MCF 10A (cell line): ENCODE measurements around the gene FAM170A. TPM values are rescaled to one million over a fixed set of nuclear protein-coding genes. Genes with fewer than 3 reads are reported as not detected.
A peak's percentile ranks its signal among the peaks of the same experiment; 100 is the strongest.

Source experiments
- Bru-seq: library from RNA; stranded (reverse); fragments of 400-500 nt; gene quantifications from one replicate; lab custom pipeline; 2021; lab: Mats Ljungman, UMichigan
- BruChase-seq, 2 experiments: library from RNA; stranded (reverse); fragments of 400-500 nt; gene quantifications; one replicate each; lab custom pipeline; 2021; lab: Mats Ljungman, UMichigan
- BruUV-seq: library from RNA; stranded (reverse); fragments of 400-500 nt; replicated peaks from 2 replicates; lab custom pipeline; 2021; lab: Mats Ljungman, UMichigan
- CTCF ChIA-PET: fragments of 300-600 bp; sonication (Branson Sonifier 250); formaldehyde crosslinking; extraction: SDS; loops from one replicate; lab custom pipeline; 2021; ENCODE audit warnings: antibody characterized with exemption, inconsistent platforms; lab: Yijun Ruan, JAX
- POLR2A ChIA-PET: fragments of 300-600, 350-650 bp; sonication (Branson Sonifier 250); formaldehyde crosslinking; extraction: SDS; loops from one replicate; lab custom pipeline; 2020; ENCODE audit warnings: antibody characterized with exemption, inconsistent platforms; lab: Yijun Ruan, JAX
- DNase-seq: peaks from one replicate; pipeline ENCODE4 v3.0.0-alpha.2; 2018; ENCODE audit not compliant: unreplicated experiment
- H3K27ac Mint-ChIP-seq: one replicate; pipeline ENCODE4 v1.8.0; 2022; ENCODE audit warnings: mild to moderate bottlenecking, low read depth, mixed read lengths; ENCODE audit not compliant: unreplicated experiment
- H3K27me3 Mint-ChIP-seq: one replicate; pipeline ENCODE4 v1.8.0; 2022; ENCODE audit warnings: mixed read lengths; ENCODE audit not compliant: insufficient read depth, unreplicated experiment
- H3K36me3 Mint-ChIP-seq: one replicate; pipeline ENCODE4 v1.8.0; 2022; ENCODE audit warnings: mild to moderate bottlenecking, moderate library complexity, mixed read lengths; ENCODE audit not compliant: insufficient read depth, unreplicated experiment
- H3K4me1 Mint-ChIP-seq: one replicate; pipeline ENCODE4 v1.8.0; 2022; ENCODE audit warnings: mixed read lengths; ENCODE audit not compliant: insufficient read depth, unreplicated experiment
- H3K4me3 Mint-ChIP-seq: one replicate; pipeline ENCODE4 v1.8.0; 2022; ENCODE audit warnings: mild to moderate bottlenecking, moderate library complexity, mixed read lengths; ENCODE audit not compliant: unreplicated experiment
- H3K9me3 Mint-ChIP-seq: one replicate; pipeline ENCODE4 v1.8.0; 2022; ENCODE audit warnings: mixed read lengths; ENCODE audit not compliant: unreplicated experiment
- CTCF ChIP-seq: fragments of 200-600 bp; IDR thresholded peaks from one replicate; pipeline ENCODE4 v1.8.0; 2022; ENCODE audit warnings: antibody characterized with exemption, mild to moderate bottlenecking; ENCODE audit not compliant: unreplicated experiment
- intact Hi-C: fragments of 100-400 bp; cut with micrococcal nuclease; formaldehyde crosslinking; loops from 2 replicates; pipeline ENCODE4 v1.14.1; 2022
- long read RNA-seq: library from polyadenylated mRNA; stranded (forward); transcript quantifications from one replicate; pipeline ENCODE4 v2.0.0, GENCODE V29; 2022
- total RNA-seq: library from RNA; stranded (reverse); gene quantifications from 2 replicates; pipeline ENCODE4 v1.2.3, GENCODE V29; 2022

FAM170A gene
- total RNA-seq (not detected in 2 replicates), Bru-seq, nascent RNA (percentile 13 among the genes with signal in this experiment), BruChase-seq, experiment 1, labeled RNA remaining after a 6-hour chase (percentile 17 among the genes with signal in this experiment), BruChase-seq, experiment 2, labeled RNA remaining after a 2-hour chase (percentile 16 among the genes with signal in this experiment)
- long read RNA-seq: 0 reads

GRCh38 chr5:119629339-119629738 lies at the start of gene FAM170A:
Gene FAM170A, plus strand, starts transcription at chr5:119629558. Its CDS starts 211 bp downstream, at chr5:119629769.
- Mint-ChIP-seq H3K4me3 (no peak within 1 kb of the TSS), H3K36me3 (no peaks in the 10 kb centered on the region), H3K9me3 (no peaks in the 10 kb centered on the region), H3K27ac (no peak within 1 kb of the TSS), H3K4me1 (peaks cover 3% of the 10 kb centered on the region), H3K27me3 (no peaks in the 10 kb centered on the region)
- no peak for DNase-seq
- intact Hi-C loops: loop anchor here (10.0 kb wide), 1 partner anchor 85 kb away; no protein-coding TSS in a partner anchor
- CTCF ChIA-PET: interaction anchor here (1.0 kb wide), 1 partner anchor 11 kb away, joined by 3 read pairs; no protein-coding TSS in a partner anchor
- no TSS peak for BruUV-seq
- TF ChIP-seq CTCF: no peak
- POLR2A ChIA-PET: interaction anchor here (0.6 kb wide), 1 partner anchor 8 kb away, joined by 3 read pairs; no protein-coding TSS in a partner anchor

- intact Hi-C loops: no loop called here
- CTCF ChIA-PET: no interaction called here
- no peak for DNase-seq
- H3K27ac Mint-ChIP-seq: no peak overlapping the region
- no peak for TF ChIP-seq CTCF
- no peaks in the 10 kb centered on the region for H3K4me1 Mint-ChIP-seq
- H3K9me3 Mint-ChIP-seq: no peaks in the 10 kb centered on the region
- H3K36me3 Mint-ChIP-seq: no peaks in the 10 kb centered on the region
- no peaks in the 10 kb centered on the region for H3K27me3 Mint-ChIP-seq
- BruUV-seq: no TSS peak
- POLR2A ChIA-PET: no interaction called here
- H3K4me3 Mint-ChIP-seq: no peak overlapping the region
These were observed 46.4 kb upstream of the FAM170A start for GRCh38 chr5:119582987-119583386.

- intact Hi-C loops: no loop called here
- TF ChIP-seq CTCF: no peak
- no peaks in the 10 kb centered on the region for H3K36me3 Mint-ChIP-seq
- H3K27ac Mint-ChIP-seq: no peak overlapping the region
- no peaks in the 10 kb centered on the region for H3K4me1 Mint-ChIP-seq
- no peak for DNase-seq
- no peaks in the 10 kb centered on the region for H3K9me3 Mint-ChIP-seq
- H3K4me3 Mint-ChIP-seq: no peak overlapping the region
- CTCF ChIA-PET: interaction anchor here (0.6 to 1.5 kb wide), 2 partner anchors 13 to 745 kb away, joined by 3 to 5 read pairs; no protein-coding TSS in a partner anchor
- H3K27me3 Mint-ChIP-seq: no peaks in the 10 kb centered on the region
- BruUV-seq: no TSS peak
- POLR2A ChIA-PET: interaction anchor here (0.5 kb wide), 1 partner anchor 480 kb away, joined by 3 read pairs; no protein-coding TSS in a partner anchor
These were observed 45.7 kb upstream of the FAM170A start for GRCh38 chr5:119583684-119584083.

- ChIA-PET POLR2A (no interaction called here), CTCF (interaction anchor here (0.6 to 1.7 kb wide), 3 partner anchors 12 to 68 kb away, joined by 3 to 7 read pairs (median 5); no protein-coding TSS in a partner anchor)
- H3K4me3 Mint-ChIP-seq: no peak overlapping the region
- TF ChIP-seq CTCF: no peak
- no peak overlapping the region for H3K27ac Mint-ChIP-seq
- H3K27me3 Mint-ChIP-seq: no peaks in the 10 kb centered on the region
- intact Hi-C loops: no loop called here
- no peaks in the 10 kb centered on the region for H3K4me1 Mint-ChIP-seq
- no peaks in the 10 kb centered on the region for H3K36me3 Mint-ChIP-seq
- DNase-seq: no peak
- H3K9me3 Mint-ChIP-seq: no peaks in the 10 kb centered on the region
- no TSS peak for BruUV-seq
These were observed 33.3 kb upstream of the FAM170A start for GRCh38 chr5:119596046-119596445.
